A549 (cell line): ENCODE results near the gene COG2.

Experiments
- BHLHE40 ChIP-seq: IDR thresholded peaks from 2 replicates; pipeline ENCODE4 v1.6.1; 2012; ENCODE audit warnings: low read depth, low read length, inconsistent platforms
- CBX8 ChIP-seq: fragments of 200-600 bp; sonication (generic); IDR thresholded peaks from 2 replicates; pipeline ENCODE4 v1.6.1; 2016
- EP300 ChIP-seq, 2 experiments: fragments of >200 bp; sonication (Bioruptor Twin); formaldehyde crosslinking; IDR thresholded peaks; 2 replicates in 1 of 2; 3 replicates in 1 of 2; pipeline ENCODE4 v1.6.1; 2016 to 2017
- HOXA7 ChIP-seq: fragments of 250-450 bp; sonication (Bioruptor Pico); IDR thresholded peaks from 2 replicates; pipeline ENCODE4 v1.5.0; 2020; ENCODE audit warnings: mild to moderate bottlenecking, moderate library complexity
- JUNB ChIP-seq: fragments of >200 bp; sonication (Bioruptor Twin); formaldehyde crosslinking; IDR thresholded peaks from 2 replicates; pipeline ENCODE4 v1.6.1; 2016
- MYC ChIP-seq: IDR thresholded peaks from 2 replicates; pipeline ENCODE4 v1.6.1; 2012; ENCODE audit warnings: mild to moderate bottlenecking, inconsistent platforms, low read length, improper control_type of control experiment, borderline replicate concordance
- PHF8 ChIP-seq: fragments of 200-600 bp; sonication (generic); IDR thresholded peaks from 2 replicates; pipeline ENCODE4 v1.6.1; 2016; ENCODE audit warnings: low read depth, mild to moderate bottlenecking, antibody characterized with exemption, moderate library complexity, borderline replicate concordance
- POLR2A ChIP-seq: IDR thresholded peaks from 2 replicates; pipeline ENCODE4 v1.6.1; 2012; ENCODE audit warnings: mild to moderate bottlenecking, low read length
- RFX5 ChIP-seq: fragments of 450-650 bp; IDR thresholded peaks from 2 replicates; pipeline ENCODE4 v1.7.1; 2014; ENCODE audit warnings: antibody characterized with exemption, mild to moderate bottlenecking, moderate library complexity
- SREBF2 ChIP-seq: fragments of 450-650 bp; IDR thresholded peaks from 2 replicates; pipeline ENCODE4 v1.6.1; 2014; ENCODE audit warnings: mild to moderate bottlenecking, moderate library complexity
- ZC3H11A ChIP-seq: fragments of 450-650 bp; IDR thresholded peaks from 2 replicates; pipeline ENCODE4 v1.6.1; 2014; ENCODE audit warnings: antibody characterized with exemption, mild to moderate bottlenecking
- ZFP36 ChIP-seq: fragments of 450-650 bp; IDR thresholded peaks from 2 replicates; pipeline ENCODE4 v1.6.1; 2014; ENCODE audit warnings: borderline replicate concordance; ENCODE audit not compliant: partially characterized antibody
- TF ChIP-seq, protein P1 (sequence below): fragments of >200 bp; sonication (Bioruptor Twin); formaldehyde crosslinking; IDR thresholded peaks from 3 replicates; pipeline ENCODE4 v1.5.1; 2016
- TF ChIP-seq, protein P2 (sequence below): fragments of 200-600 bp; sonication (generic); IDR thresholded peaks from 2 replicates; pipeline ENCODE4 v1.6.1; 2016; ENCODE audit warnings: antibody characterized with exemption, mild to moderate bottlenecking, moderate library complexity

DNA sequence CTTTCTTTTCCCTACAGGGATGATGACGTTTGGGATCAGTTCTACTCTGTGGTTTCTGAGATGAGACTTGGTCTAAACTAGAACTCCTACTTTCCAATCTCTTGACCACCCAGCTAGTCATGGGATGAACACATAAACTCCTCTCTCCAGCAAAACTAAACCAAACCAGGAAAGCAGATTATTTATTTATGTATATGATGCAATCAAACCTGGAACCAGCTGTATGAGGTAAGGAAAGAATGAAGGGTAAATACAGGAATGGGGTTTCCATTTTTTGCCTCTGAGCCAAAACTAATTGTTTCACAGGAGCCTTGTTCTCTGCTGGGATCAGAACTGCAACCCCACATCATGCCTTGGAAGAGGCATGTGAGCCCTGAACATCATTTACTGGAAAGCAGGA, 75.0 kb downstream of the COG2 start:
- TF ChIP-seq EP300 (IDR thresholded peaks at IDR 0.05), result no peak
- TF ChIP-seq, protein P1, sequence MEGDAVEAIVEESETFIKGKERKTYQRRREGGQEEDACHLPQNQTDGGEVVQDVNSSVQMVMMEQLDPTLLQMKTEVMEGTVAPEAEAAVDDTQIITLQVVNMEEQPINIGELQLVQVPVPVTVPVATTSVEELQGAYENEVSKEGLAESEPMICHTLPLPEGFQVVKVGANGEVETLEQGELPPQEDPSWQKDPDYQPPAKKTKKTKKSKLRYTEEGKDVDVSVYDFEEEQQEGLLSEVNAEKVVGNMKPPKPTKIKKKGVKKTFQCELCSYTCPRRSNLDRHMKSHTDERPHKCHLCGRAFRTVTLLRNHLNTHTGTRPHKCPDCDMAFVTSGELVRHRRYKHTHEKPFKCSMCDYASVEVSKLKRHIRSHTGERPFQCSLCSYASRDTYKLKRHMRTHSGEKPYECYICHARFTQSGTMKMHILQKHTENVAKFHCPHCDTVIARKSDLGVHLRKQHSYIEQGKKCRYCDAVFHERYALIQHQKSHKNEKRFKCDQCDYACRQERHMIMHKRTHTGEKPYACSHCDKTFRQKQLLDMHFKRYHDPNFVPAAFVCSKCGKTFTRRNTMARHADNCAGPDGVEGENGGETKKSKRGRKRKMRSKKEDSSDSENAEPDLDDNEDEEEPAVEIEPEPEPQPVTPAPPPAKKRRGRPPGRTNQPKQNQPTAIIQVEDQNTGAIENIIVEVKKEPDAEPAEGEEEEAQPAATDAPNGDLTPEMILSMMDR, result no peak
- TF ChIP-seq HOXA7 (CRISPR knock-in tag), result no peak
- TF ChIP-seq CBX8, result no peak
- no peak for TF ChIP-seq PHF8
- TF ChIP-seq ZC3H11A, result no peak
- TF ChIP-seq MYC, result no peak
- TF ChIP-seq ZFP36, result no peak
- no peak for TF ChIP-seq POLR2A
- no peak for TF ChIP-seq SREBF2
- TF ChIP-seq RFX5, result no peak
- TF ChIP-seq, protein P2, sequence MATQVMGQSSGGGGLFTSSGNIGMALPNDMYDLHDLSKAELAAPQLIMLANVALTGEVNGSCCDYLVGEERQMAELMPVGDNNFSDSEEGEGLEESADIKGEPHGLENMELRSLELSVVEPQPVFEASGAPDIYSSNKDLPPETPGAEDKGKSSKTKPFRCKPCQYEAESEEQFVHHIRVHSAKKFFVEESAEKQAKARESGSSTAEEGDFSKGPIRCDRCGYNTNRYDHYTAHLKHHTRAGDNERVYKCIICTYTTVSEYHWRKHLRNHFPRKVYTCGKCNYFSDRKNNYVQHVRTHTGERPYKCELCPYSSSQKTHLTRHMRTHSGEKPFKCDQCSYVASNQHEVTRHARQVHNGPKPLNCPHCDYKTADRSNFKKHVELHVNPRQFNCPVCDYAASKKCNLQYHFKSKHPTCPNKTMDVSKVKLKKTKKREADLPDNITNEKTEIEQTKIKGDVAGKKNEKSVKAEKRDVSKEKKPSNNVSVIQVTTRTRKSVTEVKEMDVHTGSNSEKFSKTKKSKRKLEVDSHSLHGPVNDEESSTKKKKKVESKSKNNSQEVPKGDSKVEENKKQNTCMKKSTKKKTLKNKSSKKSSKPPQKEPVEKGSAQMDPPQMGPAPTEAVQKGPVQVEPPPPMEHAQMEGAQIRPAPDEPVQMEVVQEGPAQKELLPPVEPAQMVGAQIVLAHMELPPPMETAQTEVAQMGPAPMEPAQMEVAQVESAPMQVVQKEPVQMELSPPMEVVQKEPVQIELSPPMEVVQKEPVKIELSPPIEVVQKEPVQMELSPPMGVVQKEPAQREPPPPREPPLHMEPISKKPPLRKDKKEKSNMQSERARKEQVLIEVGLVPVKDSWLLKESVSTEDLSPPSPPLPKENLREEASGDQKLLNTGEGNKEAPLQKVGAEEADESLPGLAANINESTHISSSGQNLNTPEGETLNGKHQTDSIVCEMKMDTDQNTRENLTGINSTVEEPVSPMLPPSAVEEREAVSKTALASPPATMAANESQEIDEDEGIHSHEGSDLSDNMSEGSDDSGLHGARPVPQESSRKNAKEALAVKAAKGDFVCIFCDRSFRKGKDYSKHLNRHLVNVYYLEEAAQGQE, result no peak
- no peak for TF ChIP-seq BHLHE40
- TF ChIP-seq JUNB, result no peak
